GM18519 (cell line): ENCODE results near the gene PNPLA5.

Experiments
- ATAC-seq: cut with Tn5 transposase; IDR thresholded peaks from one replicate; pipeline ENCODE4 v1.9.1; 2021; ENCODE audit warnings: mild to moderate bottlenecking, moderate library complexity; ENCODE audit not compliant: unreplicated experiment, low FRiP score

PNPLA5 gene

GRCh38 chr22:43843783-43844530 is 47.9 kb downstream of the PNPLA5 start:
- no peak for ATAC-seq

GRCh38 chr22:43841742-43842141 is 50.1 kb downstream of the PNPLA5 start:
- no peak for ATAC-seq

- ATAC-seq = no peak
Observed at GRCh38 chr22:43840851-43841250, 51.0 kb downstream of the PNPLA5 start.

- ATAC-seq = no peak
Observed at GRCh38 chr22:43840431-43840830, 51.4 kb downstream of the PNPLA5 start.

- ATAC-seq = no peak
Observed at GRCh38 chr22:43839781-43840180, 52.0 kb downstream of the PNPLA5 start.

GRCh38 chr22:43838571-43839307 is 53.1 kb downstream of the PNPLA5 start:
- no peak for ATAC-seq

GRCh38 chr22:43838161-43838560 is 53.7 kb downstream of the PNPLA5 start:
- no peak for ATAC-seq

GRCh38 chr22:43837666-43838065 is 54.1 kb downstream of the PNPLA5 start:
- ATAC-seq = no peak

- no peak for ATAC-seq
Observed at GRCh38 chr22:43835736-43836135, 56.1 kb downstream of the PNPLA5 start.

- ATAC-seq = no peak
Observed at GRCh38 chr22:43835166-43835565, 56.6 kb downstream of the PNPLA5 start.

- no peak for ATAC-seq
Observed at GRCh38 chr22:43833286-43834240, 58.2 kb downstream of the PNPLA5 start.

- no peak for ATAC-seq
Observed at GRCh38 chr22:43832393-43833265, 59.2 kb downstream of the PNPLA5 start.

- ATAC-seq = no peak
Observed at GRCh38 chr22:43831561-43832392, 60.0 kb downstream of the PNPLA5 start.

- ATAC-seq = no peak
Observed at GRCh38 chr22:43830931-43831560, 60.8 kb downstream of the PNPLA5 start.

- ATAC-seq = no peak
Observed at GRCh38 chr22:43829904-43830851, 61.6 kb downstream of the PNPLA5 start.
